H9 (cell line): Measurements from ENCODE around the gene SLC30A5. TPM values are rescaled to one million over a fixed set of nuclear protein-coding genes. Genes with fewer than 3 reads are reported as not detected.
"Not testable (repeated sequence)": the region's sequence is repeated elsewhere in the genome, so short reads cannot be mapped to it uniquely, and the experiment has no call there.

Experiments
- DNase-seq: peaks from one replicate; pipeline ENCODE4 v3.0.0-alpha.2; 2017
- H2AFZ ChIP-seq: one replicate; pipeline ENCODE4 v1.6.1; 2013; ENCODE audit warnings: mild to moderate bottlenecking, low read length, control low read depth, moderate library complexity
- H2AK5ac ChIP-seq: 2 replicates; pipeline ENCODE4 v1.6.1; 2013; ENCODE audit warnings: low read length, control low read depth, mixed read lengths; ENCODE audit not compliant: insufficient read length
- H2BK120ac ChIP-seq: one replicate; pipeline ENCODE4 v1.6.1; 2013; ENCODE audit warnings: low read depth, mild to moderate bottlenecking, low read length, control low read depth, inconsistent platforms; ENCODE audit not compliant: poor library complexity, severe bottlenecking
- H2BK12ac ChIP-seq: 2 replicates; pipeline ENCODE4 v1.6.1; 2013; ENCODE audit warnings: low read length, control low read depth, mixed read lengths, low read depth; ENCODE audit not compliant: insufficient read length
- H2BK15ac ChIP-seq: 2 replicates; pipeline ENCODE4 v1.6.1; 2013; ENCODE audit warnings: low read depth, low read length, control low read depth
- H2BK20ac ChIP-seq: one replicate; pipeline ENCODE4 v1.6.1; 2013; ENCODE audit warnings: low read depth, mild to moderate bottlenecking, low read length, control low read depth, inconsistent platforms; ENCODE audit not compliant: poor library complexity, severe bottlenecking
- H2BK5ac ChIP-seq: 2 replicates; pipeline ENCODE4 v1.6.1; 2013; ENCODE audit warnings: low read length, control low read depth, mixed read lengths; ENCODE audit not compliant: insufficient read length
- H3K14ac ChIP-seq: 2 replicates; pipeline ENCODE4 v1.6.1; 2013; ENCODE audit warnings: low read length, control low read depth; ENCODE audit not compliant: insufficient read depth
- H3K18ac ChIP-seq: 2 replicates; pipeline ENCODE4 v1.6.1; 2013; ENCODE audit warnings: low read depth, mild to moderate bottlenecking, mixed read lengths, low read length, control low read depth; ENCODE audit not compliant: insufficient read length
- H3K23ac ChIP-seq: 2 replicates; pipeline ENCODE4 v1.6.1; 2013; ENCODE audit warnings: low read length, control low read depth, mixed read lengths, low read depth; ENCODE audit not compliant: insufficient read length
- H3K23me2 ChIP-seq: 2 replicates; pipeline ENCODE4 v1.6.1; 2013; ENCODE audit warnings: low read depth, mild to moderate bottlenecking, mixed read lengths, low read length, control low read depth; ENCODE audit not compliant: insufficient read length, poor library complexity, severe bottlenecking
- H3K27ac ChIP-seq: 2 replicates; pipeline ENCODE4 v1.5.1; 2013; ENCODE audit warnings: low read length, control low read depth, mixed read lengths, low read depth; ENCODE audit not compliant: insufficient read length
- H3K27me3 ChIP-seq: 2 replicates; pipeline ENCODE4 v1.6.1; 2013; ENCODE audit warnings: low read length, control low read depth, inconsistent platforms; ENCODE audit not compliant: insufficient read depth
- H3K4ac ChIP-seq: 2 replicates; pipeline ENCODE4 v1.6.1; 2013; ENCODE audit warnings: low read depth, mild to moderate bottlenecking, control low read depth, inconsistent platforms, low read length, moderate library complexity
- H3K4me1 ChIP-seq: 2 replicates; pipeline ENCODE4 v1.6.1; 2013; ENCODE audit warnings: low read length, control low read depth, inconsistent platforms; ENCODE audit not compliant: insufficient read depth
- H3K4me2 ChIP-seq: 2 replicates; pipeline ENCODE4 v1.6.1; 2013; ENCODE audit warnings: low read length, control low read depth, mixed read lengths; ENCODE audit not compliant: insufficient read length, insufficient read depth
- H3K56ac ChIP-seq: 2 replicates; pipeline ENCODE4 v1.6.1; 2013; ENCODE audit warnings: low read depth, mild to moderate bottlenecking, mixed read lengths, low read length, control low read depth; ENCODE audit not compliant: insufficient read length
- H3K79me1 ChIP-seq: 2 replicates; pipeline ENCODE4 v1.6.1; 2013; ENCODE audit warnings: low read depth, mild to moderate bottlenecking, moderate library complexity, low read length, control low read depth, inconsistent platforms; ENCODE audit not compliant: insufficient read depth, poor library complexity, severe bottlenecking
- H3K79me2 ChIP-seq: 2 replicates; pipeline ENCODE4 v1.6.1; 2013; ENCODE audit warnings: low read length, control low read depth, inconsistent platforms; ENCODE audit not compliant: insufficient read depth
- H3K9ac ChIP-seq: 2 replicates; pipeline ENCODE4 v1.6.1; 2013; ENCODE audit warnings: low read length, control low read depth, mixed read lengths; ENCODE audit not compliant: insufficient read length; ENCODE audit errors: extremely low read depth
- H3K9me3 ChIP-seq: one replicate; pipeline ENCODE4 v1.6.1; 2013; ENCODE audit warnings: low read depth, low read length, inconsistent platforms; ENCODE audit not compliant: control insufficient read depth
- H3T11ph ChIP-seq: one replicate; pipeline ENCODE4 v1.6.1; 2013; ENCODE audit warnings: mild to moderate bottlenecking, low read length, control low read depth, inconsistent platforms
- H4K20me1 ChIP-seq: one replicate; pipeline ENCODE4 v1.6.1; 2013; ENCODE audit not compliant: control insufficient read depth, insufficient read length, insufficient read depth
- H4K5ac ChIP-seq: 2 replicates; pipeline ENCODE4 v1.6.1; 2013; ENCODE audit warnings: low read depth, mild to moderate bottlenecking, mixed read lengths, low read length, control low read depth; ENCODE audit not compliant: insufficient read length
- H4K8ac ChIP-seq: replicated peaks from 2 replicates; pipeline ENCODE4 v1.6.1; 2013; ENCODE audit warnings: low read length, control low read depth, mixed read lengths, low read depth; ENCODE audit not compliant: insufficient read length
- H4K91ac ChIP-seq: 2 replicates; pipeline ENCODE4 v1.6.1; 2013; ENCODE audit warnings: low read depth, mild to moderate bottlenecking, moderate library complexity, mixed read lengths, low read length, control low read depth; ENCODE audit not compliant: insufficient read length
- H3K27ac Mint-ChIP-seq, 3 experiments: 2 replicates in 2 of 3; 3 replicates in 1 of 3; pipeline ENCODE4 v1.8.0; 2020 to 2021; ENCODE audit warnings: mixed read lengths in 3 of 3, mild to moderate bottlenecking in 1 of 3, moderate library complexity in 1 of 3
- H3K27me3 Mint-ChIP-seq: 2 replicates; pipeline ENCODE4 v1.8.0; 2021; ENCODE audit warnings: low read depth, mild to moderate bottlenecking, moderate library complexity, mixed read lengths
- H3K36me3 Mint-ChIP-seq, 3 experiments: 2 replicates in 2 of 3; 3 replicates in 1 of 3; pipeline ENCODE4 v1.8.0; 2020 to 2021; ENCODE audit warnings: low read depth in 3 of 3, mixed read lengths in 3 of 3; ENCODE audit not compliant: insufficient read depth in 1 of 3
- H3K4me1 Mint-ChIP-seq, 2 experiments: 2 replicates each; pipeline ENCODE4 v1.8.0; 2020; ENCODE audit warnings: mixed read lengths in 2 of 2
- H3K4me3 Mint-ChIP-seq, 2 experiments: 2 replicates in 1 of 2; 3 replicates in 1 of 2; pipeline ENCODE4 v1.8.0; 2020 to 2021; ENCODE audit warnings: mild to moderate bottlenecking in 2 of 2, mixed read lengths in 2 of 2, moderate library complexity in 1 of 2
- H3K9me3 Mint-ChIP-seq, 2 experiments: 2 replicates in 1 of 2; 3 replicates in 1 of 2; pipeline ENCODE4 v1.8.0; 2020; ENCODE audit warnings: mild to moderate bottlenecking in 2 of 2, mixed read lengths in 2 of 2, moderate library complexity in 1 of 2
- WGBS: extraction: QIAGEN DNeasy Blood & Tissue Kit; methylation state at CpG from one replicate; pipeline ENCODE4 v1.1.7; 2013; ENCODE audit warnings: missing lambda C conversion rate, low lambda C conversion rate, mixed read lengths; ENCODE audit not compliant: insufficient read length; ENCODE audit errors: extremely low coverage; 5-methylcytosine and 5-hydroxymethylcytosine counted together
- total RNA-seq: library from RNA; stranded (reverse); gene quantifications from 2 replicates; pipeline ENCODE4 v1.2.1, GENCODE V29; 2021
- TF ChIP-seq, protein P1 (sequence below): fragments of 200-600 bp; sonication (generic); conservative IDR thresholded peaks from 3 replicates; pipeline ENCODE4 v1.8.0; 2021; ENCODE audit warnings: antibody characterized with exemption, mild to moderate bottlenecking

SLC30A5 gene
- total RNA-seq, 1 experiment from 2014 or later: 33.7 TPM

- no peak for DNase-seq
- Histone ChIP-seq H3K9ac (no peak overlapping the region), H2BK12ac (no peak overlapping the region), H3K4me2 (no peak overlapping the region), H3K23ac (no peak overlapping the region), H3K4me1 (peaks cover under 1% of the 10 kb centered on the region; the same call in 1 of the 2 replicates), H3K56ac (no peak overlapping the region), H3K18ac (no peak overlapping the region), H4K20me1 (no peaks in the 10 kb centered on the region), H3K79me1 (no peaks in the 10 kb centered on the region), H3K4ac (no peak overlapping the region), H2BK120ac (no peak overlapping the region), H3K27ac (no peak overlapping the region), H2BK20ac (no peak overlapping the region), H4K5ac (no peak overlapping the region), H4K91ac (no peak overlapping the region), H3K27me3 (no peaks in the 10 kb centered on the region), H4K8ac (no peak overlapping the region), H2AFZ (no peak overlapping the region), H2BK5ac (no peak overlapping the region), H3K79me2 (no peaks in the 10 kb centered on the region), H3K9me3 (no peaks in the 10 kb centered on the region), H2BK15ac (no peak overlapping the region), H3K14ac (no peak overlapping the region), H2AK5ac (no peak overlapping the region), H3T11ph (no peak overlapping the region), H3K23me2 (no peaks in the 10 kb centered on the region)
- WGBS: no CpG with 5 or more reads among the region's 1 CpG
- Mint-ChIP-seq H3K36me3 (no peaks in the 10 kb centered on the region; a peak in 1 of 7 replicates), H3K27me3 (no peaks in the 10 kb centered on the region), H3K9me3 (peaks cover 9 to 10% of the 10 kb centered on the region in 2 experiments; a peak in 4 of 5 replicates), H3K27ac (no peak overlapping the region), H3K4me3 (no peak overlapping the region), H3K4me1 (peaks cover 7 to 8% of the 10 kb centered on the region in 2 experiments)
- TF ChIP-seq, protein P1, sequence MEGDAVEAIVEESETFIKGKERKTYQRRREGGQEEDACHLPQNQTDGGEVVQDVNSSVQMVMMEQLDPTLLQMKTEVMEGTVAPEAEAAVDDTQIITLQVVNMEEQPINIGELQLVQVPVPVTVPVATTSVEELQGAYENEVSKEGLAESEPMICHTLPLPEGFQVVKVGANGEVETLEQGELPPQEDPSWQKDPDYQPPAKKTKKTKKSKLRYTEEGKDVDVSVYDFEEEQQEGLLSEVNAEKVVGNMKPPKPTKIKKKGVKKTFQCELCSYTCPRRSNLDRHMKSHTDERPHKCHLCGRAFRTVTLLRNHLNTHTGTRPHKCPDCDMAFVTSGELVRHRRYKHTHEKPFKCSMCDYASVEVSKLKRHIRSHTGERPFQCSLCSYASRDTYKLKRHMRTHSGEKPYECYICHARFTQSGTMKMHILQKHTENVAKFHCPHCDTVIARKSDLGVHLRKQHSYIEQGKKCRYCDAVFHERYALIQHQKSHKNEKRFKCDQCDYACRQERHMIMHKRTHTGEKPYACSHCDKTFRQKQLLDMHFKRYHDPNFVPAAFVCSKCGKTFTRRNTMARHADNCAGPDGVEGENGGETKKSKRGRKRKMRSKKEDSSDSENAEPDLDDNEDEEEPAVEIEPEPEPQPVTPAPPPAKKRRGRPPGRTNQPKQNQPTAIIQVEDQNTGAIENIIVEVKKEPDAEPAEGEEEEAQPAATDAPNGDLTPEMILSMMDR: no peak
These were observed 47.0 kb downstream of the SLC30A5 start for GRCh38 chr5:69140827-69141226.

GRCh38 chr5:69148576-69148975 is 54.8 kb downstream of the SLC30A5 start:
- not testable (repeated sequence) for H3K4me3 Mint-ChIP-seq, H3K4me1 ChIP-seq, H2BK5ac ChIP-seq, H3K23ac ChIP-seq, H3K9ac ChIP-seq, H3K36me3 Mint-ChIP-seq, H4K5ac ChIP-seq, H3K27me3 Mint-ChIP-seq, H3K4me2 ChIP-seq, H3K4ac ChIP-seq, H3K27me3 ChIP-seq, H2BK15ac ChIP-seq, H2AK5ac ChIP-seq, H3T11ph ChIP-seq, H4K91ac ChIP-seq, H2BK120ac ChIP-seq, DNase-seq, H3K9me3 Mint-ChIP-seq, H4K8ac ChIP-seq, H4K20me1 ChIP-seq, H3K14ac ChIP-seq, H3K79me1 ChIP-seq, H3K23me2 ChIP-seq, H3K56ac ChIP-seq, H3K9me3 ChIP-seq, H2BK12ac ChIP-seq, H3K18ac ChIP-seq, H3K27ac Mint-ChIP-seq, H3K79me2 ChIP-seq, H3K4me1 Mint-ChIP-seq, H2AFZ ChIP-seq, H3K27ac ChIP-seq, H2BK20ac ChIP-seq
- WGBS: no CpG with 5 or more reads among the region's 7 CpGs
